Esophagus muscularis mucosa (tissue), 4 donors: ENCODE results near the gene MAT2B. TPM values are rescaled to one million over a fixed set of nuclear protein-coding genes. Genes with fewer than 3 reads are reported as not detected.

ENCODE experiments used
- DNase-seq: peaks from one replicate; pipeline ENCODE4 v3.0.0-alpha.2; 2017; ENCODE audit errors: extremely low spot score
- H3K27ac ChIP-seq, 4 donors: fragments of 200-600 bp; sonication (generic); replicated peaks in 1 of 4; 1 replicate in 3 of 4; 2 replicates in 1 of 4; pipeline ENCODE4 v1.5.1; 2016 to 2019; ENCODE audit warnings: mild to moderate bottlenecking in 1 of 4
- H3K27me3 ChIP-seq, 4 donors: fragments of 200-600 bp; sonication (generic); one replicate each; pipeline versions ENCODE4 v1.5.1 to v1.6.0; 2016 to 2019
- H3K36me3 ChIP-seq, 4 donors: fragments of 200-600 bp; sonication (generic); one replicate each; pipeline ENCODE4 v1.5.1; 2016 to 2019
- H3K4me1 ChIP-seq, 4 donors: fragments of 200-600 bp; sonication (generic); one replicate each; pipeline ENCODE4 v1.5.1; 2016 to 2019
- H3K4me3 ChIP-seq, 4 donors: fragments of 200-600 bp; sonication (generic); 1 replicate in 2 of 4; 2 replicates in 2 of 4; pipeline ENCODE4 v1.5.1; 2016 to 2019; ENCODE audit warnings: mild to moderate bottlenecking in 4 of 4, moderate library complexity in 1 of 4
- H3K9me3 ChIP-seq, 4 donors: fragments of 200-600 bp; sonication (generic); 1 replicate in 3 of 4; 2 replicates in 1 of 4; pipeline ENCODE4 v1.5.1; 2016 to 2019
- CTCF ChIP-seq, 3 experiments: fragments of 200-600 bp in 2 of 3; fragments of 450-650 bp in 1 of 3; sonication (generic) in 2 of 3; IDR thresholded peaks; one replicate each; pipeline ENCODE4 v1.5.1; 2017 to 2019; ENCODE audit warnings: antibody characterized with exemption in 3 of 3, mild to moderate bottlenecking in 2 of 3, moderate library complexity in 1 of 3
- EP300 ChIP-seq: sonication (generic); formaldehyde crosslinking; IDR thresholded peaks from one replicate; pipeline ENCODE4 v1.6.1; 2017; ENCODE audit warnings: antibody characterized with exemption
- POLR2A ChIP-seq: fragments of 450-650 bp; IDR thresholded peaks from one replicate; pipeline ENCODE4 v1.6.1; 2017; ENCODE audit warnings: antibody characterized with exemption, moderate library complexity, mild to moderate bottlenecking, low read depth
- POLR2AphosphoS5 ChIP-seq, 2 donors: sonication (generic); formaldehyde crosslinking; IDR thresholded peaks; one replicate each; pipeline ENCODE4 v1.6.1; 2017; ENCODE audit warnings: antibody characterized with exemption in 2 of 2
- WGBS: methylation state at CpG from one replicate; pipeline ENCODE4 v1.1.5; 2018; 5-methylcytosine and 5-hydroxymethylcytosine counted together
- intact Hi-C: fragments of 100-400 bp; cut with DNase I; formaldehyde crosslinking; loops from one replicate; pipeline ENCODE4 v1.15.1; 2023
- total RNA-seq, 4 donors: library from RNA; depleted of rRNA; stranded (reverse); fragments of >200 nt; gene quantifications; one replicate each; pipeline versions ENCODE4 v1.1.0 to v1.2.1, GENCODE V29; 2016

Gene MAT2B
- total RNA-seq, 4 donors from 2014 or later: 42.5 to 60.8 (median 52.5) TPM

GRCh38 chr5:163551156-163551555 lies 45.7 kb downstream of the MAT2B start:
- no peaks in the 10 kb centered on the region for H3K36me3 ChIP-seq
- no peaks in the 10 kb centered on the region for H3K9me3 ChIP-seq
- H3K4me1 ChIP-seq: no peaks in the 10 kb centered on the region
- TF ChIP-seq POLR2AphosphoS5 (IDR thresholded peaks at IDR 0.05): no peak
- TF ChIP-seq EP300: no peak
- TF ChIP-seq CTCF (IDR thresholded peaks at IDR 0.05): no peak
- no peak for TF ChIP-seq POLR2A
- no peaks in the 10 kb centered on the region for H3K27me3 ChIP-seq
- no peak for DNase-seq
- H3K4me3 ChIP-seq: no peak overlapping the region
- intact Hi-C loops: no loop called here
- WGBS: 97% methylated on average over 3 of the region's 3 CpGs
- no peak overlapping the region for H3K27ac ChIP-seq

- Histone ChIP-seq H3K4me3 (no peak overlapping the region), H3K36me3 (no peaks in the 10 kb centered on the region), H3K27me3 (no peaks in the 10 kb centered on the region), H3K4me1 (no peaks in the 10 kb centered on the region), H3K27ac (no peak overlapping the region), H3K9me3 (no peaks in the 10 kb centered on the region)
- TF ChIP-seq POLR2A (no peak), CTCF (IDR thresholded peaks at IDR 0.05) (no peak), EP300 (no peak), POLR2AphosphoS5 (IDR thresholded peaks at IDR 0.05) (no peak)
- intact Hi-C loops: no loop called here
- 100% methylated on average over 1 of the region's 1 CpG for WGBS
- DNase-seq: no peak
These were observed 47.1 kb downstream of the MAT2B start for GRCh38 chr5:163552536-163552935.

DNA sequence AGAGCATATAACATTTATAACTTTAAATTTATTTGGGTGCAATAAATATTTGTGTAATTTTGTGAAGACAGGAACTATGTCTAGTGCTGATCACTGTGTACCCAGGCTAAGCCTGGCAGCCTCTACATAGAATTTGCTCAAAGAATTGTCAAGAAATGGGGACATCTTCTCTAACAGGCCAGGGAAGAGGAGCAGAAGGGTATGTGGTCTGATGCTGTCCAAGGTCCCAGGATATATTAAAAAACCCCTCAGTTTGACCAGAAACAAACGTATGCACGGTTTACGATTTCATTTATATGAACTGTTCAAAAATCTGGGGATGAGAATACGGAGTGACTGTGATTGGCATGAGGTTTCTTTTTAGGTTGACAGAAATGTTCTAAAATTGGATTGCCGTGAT lies 55.9 kb downstream of the MAT2B start:
- intact Hi-C loops: loop anchor here (5.0 kb wide), 1 partner anchor 941 kb away; no protein-coding TSS in a partner anchor
- H3K9me3 ChIP-seq: no peaks in the 10 kb centered on the region
- no peak overlapping the region for H3K4me3 ChIP-seq
- H3K36me3 ChIP-seq: no peaks in the 10 kb centered on the region
- no peak for TF ChIP-seq POLR2A
- no peak for DNase-seq
- H3K27ac ChIP-seq: no peak overlapping the region
- WGBS: 89% methylated on average over 5 of the region's 5 CpGs
- H3K27me3 ChIP-seq: peaks cover 0 to 28% (median 6%) of the 10 kb centered on the region in 4 donors
- peaks cover 13 to 18% (median 17%) of the 10 kb centered on the region in 4 donors for H3K4me1 ChIP-seq

DNA sequence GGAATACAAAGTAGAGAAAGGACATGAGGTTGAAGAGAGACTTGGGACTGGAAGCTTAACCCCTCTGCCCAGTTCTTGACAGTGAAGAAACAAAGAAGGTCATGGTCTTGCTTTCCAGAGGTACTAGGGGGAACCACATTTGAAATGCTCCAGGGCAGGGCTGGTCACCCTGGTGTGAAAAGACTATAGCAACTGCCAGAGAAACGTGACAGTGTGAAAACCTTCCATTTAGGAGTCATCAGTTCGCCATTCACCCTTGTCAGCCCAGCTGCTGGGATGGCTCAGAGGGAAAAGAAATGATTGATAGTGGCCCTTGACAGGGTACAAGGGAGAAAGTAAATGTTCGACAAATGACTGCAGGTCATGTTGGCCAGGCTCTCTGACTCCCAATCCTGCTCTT lies 56.7 kb downstream of the MAT2B start:
- 68% methylated on average over 3 of the region's 3 CpGs for WGBS
- Histone ChIP-seq H3K4me1 (peaks cover 15 to 21% (median 20%) of the 10 kb centered on the region in 4 donors), H3K27ac (no peak overlapping the region), H3K4me3 (no peak overlapping the region), H3K27me3 (peaks cover 0 to 32% (median 6%) of the 10 kb centered on the region in 4 donors), H3K9me3 (no peaks in the 10 kb centered on the region), H3K36me3 (no peaks in the 10 kb centered on the region)
- DNase-seq: no peak
- TF ChIP-seq EP300 (no peak), POLR2AphosphoS5 (IDR thresholded peaks at IDR 0.05) (no peak), POLR2A (no peak), CTCF (IDR thresholded peaks at IDR 0.05) (no peak)
- intact Hi-C loops: loop anchor here (5.0 kb wide), 1 partner anchor 940 kb away; no protein-coding TSS in a partner anchor

- TF ChIP-seq EP300 (no peak), POLR2AphosphoS5 (IDR thresholded peaks at IDR 0.05) (no peak), POLR2A (no peak), CTCF (IDR thresholded peaks at IDR 0.05) (no peak)
- intact Hi-C loops: loop anchor here (5.0 kb wide), 1 partner anchor 939 kb away; no protein-coding TSS in a partner anchor
- H3K4me1 ChIP-seq: peaks cover 15 to 21% (median 20%) of the 10 kb centered on the region in 4 donors
- H3K27me3 ChIP-seq: peaks cover 0 to 32% (median 6%) of the 10 kb centered on the region in 4 donors
- H3K27ac ChIP-seq: no peak overlapping the region
- no peak for DNase-seq
- WGBS: 86% methylated on average over 1 of the region's 1 CpG
- no peaks in the 10 kb centered on the region for H3K9me3 ChIP-seq
- no peak overlapping the region for H3K4me3 ChIP-seq
- H3K36me3 ChIP-seq: no peaks in the 10 kb centered on the region
These were observed 57.7 kb downstream of the MAT2B start for GRCh38 chr5:163563112-163563511.
